Activated CD4-positive, alpha-beta T cell treated with anti-CD3 and anti-CD28 coated beads, Interleukin-2, amount 50 U/mL, for 4 hours (primary cell): Measurements from ENCODE around the gene GALNT10.

Experiments
- DNase-seq, 2 experiments: peaks; one replicate each; pipeline ENCODE4 v3.0.0-alpha.2; 2020

Gene GALNT10

DNA sequence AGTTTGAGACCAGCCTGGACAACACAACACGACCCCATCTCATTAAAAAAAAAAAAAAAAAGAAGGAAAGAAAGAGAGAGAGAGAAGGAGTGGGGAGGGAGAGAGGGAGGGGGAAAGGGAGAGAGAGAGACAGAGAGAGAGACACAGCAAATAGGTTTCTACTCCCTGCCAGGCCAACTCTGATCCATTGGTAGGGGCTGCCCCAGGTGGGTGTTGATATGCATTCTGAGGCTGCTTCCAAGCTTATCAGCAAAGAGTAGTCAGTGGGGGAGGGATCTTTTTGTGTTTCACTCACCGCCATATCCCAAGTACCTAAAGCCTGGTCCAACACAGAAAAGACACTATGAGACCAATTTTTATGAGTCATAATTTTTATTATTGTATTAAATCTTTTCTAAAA lies 198.3 kb downstream of the GALNT10 start:
- DNase-seq = no peak

DNA sequence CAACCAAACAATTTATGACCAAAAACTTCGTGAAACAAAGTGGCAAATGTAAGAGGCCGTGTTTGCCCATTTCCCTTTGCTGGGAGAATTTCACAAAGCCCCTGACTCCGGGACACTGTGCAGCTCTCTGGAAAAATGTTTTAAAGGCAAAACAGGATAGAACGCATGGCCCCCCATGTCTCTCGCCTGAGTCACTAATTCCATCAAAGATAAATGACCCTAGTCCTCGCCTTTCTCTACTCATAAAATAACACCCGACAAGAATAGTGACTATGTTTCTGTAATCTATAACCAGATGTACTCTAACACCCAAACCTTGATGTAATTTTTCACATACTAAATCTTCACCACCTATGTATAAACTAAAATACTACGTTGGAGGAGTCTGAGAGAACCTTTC lies 199.6 kb downstream of the GALNT10 start:
- no peak for DNase-seq

GRCh38 chr5:154390746-154391359 lies 200.3 kb downstream of the GALNT10 start:
- no peak for DNase-seq

- no peak for DNase-seq
Observed at GRCh38 chr5:154391788-154392187, 201.3 kb downstream of the GALNT10 start.

DNA sequence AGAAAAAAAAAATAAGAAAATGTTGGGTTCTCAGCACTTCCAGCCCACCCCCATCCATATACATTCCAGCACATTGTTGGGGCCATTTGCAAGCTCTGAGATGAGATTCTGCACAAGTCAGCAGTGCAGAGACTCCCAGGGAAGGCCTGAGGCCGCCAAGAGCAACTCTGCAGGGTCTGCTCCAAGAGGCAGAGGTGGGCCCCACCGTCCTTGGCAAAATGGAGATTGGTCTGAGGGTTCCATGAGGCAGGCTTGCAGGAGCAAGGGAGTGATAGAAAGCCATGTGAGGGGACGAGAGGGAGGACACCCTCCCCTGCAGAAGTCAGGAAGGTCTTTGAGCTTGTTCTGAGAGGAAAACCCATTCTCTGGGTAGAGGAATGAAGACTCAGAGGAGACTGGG lies 203.3 kb downstream of the GALNT10 start:
- no peak for DNase-seq

DNA sequence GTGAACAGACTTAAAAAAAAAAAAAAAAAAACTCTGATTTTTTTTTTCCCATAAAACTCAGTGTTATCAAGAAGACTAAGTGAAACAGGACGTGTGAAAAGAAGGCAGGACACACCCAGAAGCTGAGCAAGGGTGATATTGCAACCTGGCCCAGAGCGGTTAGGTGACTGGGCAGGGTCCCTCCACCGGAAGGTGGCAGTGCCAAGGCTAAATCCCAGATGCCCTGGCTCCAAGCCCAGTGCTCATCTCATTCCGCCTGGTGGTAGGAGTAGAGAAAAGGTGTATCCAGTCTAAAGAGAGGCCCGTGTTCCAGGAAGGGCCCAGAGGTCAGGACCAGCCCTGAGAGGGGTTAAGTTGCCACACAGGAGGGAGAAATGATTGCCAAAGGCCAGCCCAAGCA lies 203.8 kb downstream of the GALNT10 start:
- no peak for DNase-seq

- DNase-seq = no peak
Observed at GRCh38 chr5:154395407-154396106, 205.0 kb downstream of the GALNT10 start.

- no peak for DNase-seq
Observed at GRCh38 chr5:154396128-154396527, 205.6 kb downstream of the GALNT10 start.

GRCh38 chr5:154397652-154398406 lies 207.3 kb downstream of the GALNT10 start:
- DNase-seq = no peak

DNA sequence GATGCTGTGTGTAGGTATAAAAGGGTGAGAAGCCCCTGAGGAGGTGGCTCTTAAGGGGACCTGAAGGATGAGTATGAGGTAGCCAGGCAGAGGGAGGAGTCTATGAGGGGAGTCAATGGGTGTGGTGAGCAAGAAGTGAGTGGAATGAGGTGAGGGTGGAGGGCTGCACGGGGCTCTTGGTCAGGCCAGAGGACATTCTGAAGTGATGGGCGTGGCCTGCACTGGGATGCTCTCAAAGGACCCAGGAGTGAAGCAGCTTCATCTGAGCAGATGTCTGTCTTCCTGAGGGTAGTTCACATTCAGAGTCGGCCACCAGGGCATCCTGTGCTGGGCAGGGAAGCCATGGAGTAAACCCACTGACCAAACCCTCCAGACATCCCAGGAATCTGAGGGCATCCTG lies 210.1 kb downstream of the GALNT10 start:
- DNase-seq = no peak

DNA sequence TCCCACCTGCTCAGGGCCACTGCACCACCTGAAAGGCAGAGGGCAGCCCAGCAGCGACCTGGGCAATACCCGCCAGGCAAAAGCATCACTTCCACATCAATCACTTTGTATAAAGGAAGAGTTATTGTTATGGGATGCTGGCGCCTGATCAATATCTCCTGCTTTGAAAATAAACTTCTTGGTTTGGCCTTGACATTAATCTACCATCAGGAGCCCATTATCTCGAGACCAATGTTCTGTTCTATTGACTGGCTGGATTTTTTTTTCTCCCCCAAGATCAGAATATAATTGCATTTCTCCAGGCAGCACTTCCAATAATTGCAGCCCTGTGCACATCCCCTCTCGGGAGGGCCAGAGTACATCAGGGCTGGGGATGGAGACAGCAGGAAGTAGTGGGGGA lies 210.8 kb downstream of the GALNT10 start:
- DNase-seq = no peak

DNA sequence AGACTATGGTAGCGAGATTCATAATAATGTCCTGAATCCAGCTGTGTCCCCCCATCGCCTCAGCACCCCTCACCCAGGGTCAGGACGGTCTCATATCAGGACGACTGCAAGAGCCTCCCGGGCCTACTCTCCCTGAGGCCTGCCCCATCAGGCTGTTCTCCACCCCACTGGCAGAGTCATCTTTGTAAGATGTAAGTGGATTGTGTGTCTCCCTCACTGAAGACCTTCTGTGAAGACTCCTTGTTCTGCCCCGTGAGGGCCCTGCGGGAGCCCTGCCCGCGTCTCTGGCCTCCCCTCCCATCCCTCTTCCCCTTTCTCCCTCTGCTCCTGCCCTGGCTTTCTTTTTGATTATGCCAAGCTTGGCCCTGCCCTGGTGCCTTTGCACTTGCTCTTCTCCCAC lies 211.4 kb downstream of the GALNT10 start:
- no peak for DNase-seq

DNA sequence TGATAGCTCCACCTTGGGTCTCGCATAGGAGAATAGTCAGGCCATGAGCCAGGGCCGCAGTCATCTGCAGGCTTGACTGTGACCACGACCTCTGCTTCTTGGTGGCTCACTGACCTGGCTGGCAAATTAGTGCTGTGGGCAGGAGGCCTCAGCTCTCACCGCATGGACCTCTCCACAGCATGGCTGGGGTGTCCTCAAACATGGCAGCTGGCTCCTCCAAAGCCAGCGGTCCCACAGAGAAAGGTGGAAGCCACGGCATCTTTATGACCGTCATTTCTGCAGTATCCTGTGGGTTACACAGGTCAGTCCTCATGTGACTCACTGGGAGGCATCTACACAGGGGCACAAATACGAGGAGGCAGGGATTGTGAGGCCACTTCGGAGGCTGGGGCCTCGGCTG lies 212.1 kb downstream of the GALNT10 start:
- DNase-seq = no peak

GRCh38 chr5:154403234-154403633 lies 212.7 kb downstream of the GALNT10 start:
- no peak for DNase-seq

- DNase-seq = no peak
Observed at GRCh38 chr5:154403776-154404387, 213.3 kb downstream of the GALNT10 start.

DNA sequence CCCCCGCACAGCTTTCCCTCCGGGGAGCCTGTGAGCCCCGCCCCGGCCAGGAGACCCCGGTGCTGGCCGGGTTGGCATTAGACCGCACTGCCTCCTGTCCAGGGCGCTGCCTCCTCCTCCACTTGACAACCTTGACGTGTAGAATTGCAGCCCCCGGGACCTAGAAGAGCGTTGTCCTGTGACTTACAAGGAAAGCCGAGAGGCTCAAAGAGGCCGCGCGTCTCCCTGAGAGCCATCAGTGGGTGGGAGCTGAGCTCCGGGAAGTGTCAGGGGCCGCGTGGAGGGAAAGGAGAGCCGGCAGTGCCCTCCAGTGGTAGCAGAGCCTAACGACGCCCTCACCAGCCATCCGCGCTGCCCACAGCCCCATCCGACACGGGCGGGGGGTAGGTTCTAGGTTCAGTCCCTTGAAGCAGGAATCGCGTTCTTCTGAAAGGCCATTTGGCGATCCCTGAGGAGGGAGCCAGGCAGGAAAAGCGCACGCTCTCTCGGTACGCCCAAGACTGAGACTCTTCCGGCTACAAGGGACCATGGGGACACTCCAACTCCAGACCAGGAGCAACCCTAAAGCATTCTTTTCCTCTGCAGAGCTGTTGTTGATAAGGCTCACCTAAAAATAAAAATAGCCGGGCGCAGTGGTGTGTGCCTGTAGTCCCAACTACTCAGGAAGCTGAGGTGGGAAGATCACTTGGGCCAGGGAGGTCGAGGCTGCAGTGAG lies 214.7 kb downstream of the GALNT10 start:
- DNase-seq = peak; percentile 62 to 64

DNA sequence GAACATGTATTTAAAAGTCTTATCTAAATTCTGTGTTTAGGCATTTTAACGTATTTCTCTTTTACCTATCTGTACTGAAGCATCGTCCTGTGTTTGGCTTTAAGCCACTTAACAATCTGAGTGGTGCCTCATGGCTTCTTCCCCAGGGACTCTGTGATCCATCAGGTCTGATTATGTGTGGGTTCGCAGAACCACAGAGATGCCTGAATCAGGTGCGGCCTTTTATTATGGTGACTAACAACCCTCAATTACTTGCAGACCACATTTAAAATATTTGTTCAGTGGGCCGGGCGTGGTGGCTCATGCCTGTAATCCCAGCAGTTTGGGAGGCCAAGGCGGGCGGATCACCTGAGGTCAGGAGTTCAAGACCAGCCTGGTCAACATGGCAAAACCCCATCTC lies 215.7 kb downstream of the GALNT10 start:
- no peak for DNase-seq

DNA sequence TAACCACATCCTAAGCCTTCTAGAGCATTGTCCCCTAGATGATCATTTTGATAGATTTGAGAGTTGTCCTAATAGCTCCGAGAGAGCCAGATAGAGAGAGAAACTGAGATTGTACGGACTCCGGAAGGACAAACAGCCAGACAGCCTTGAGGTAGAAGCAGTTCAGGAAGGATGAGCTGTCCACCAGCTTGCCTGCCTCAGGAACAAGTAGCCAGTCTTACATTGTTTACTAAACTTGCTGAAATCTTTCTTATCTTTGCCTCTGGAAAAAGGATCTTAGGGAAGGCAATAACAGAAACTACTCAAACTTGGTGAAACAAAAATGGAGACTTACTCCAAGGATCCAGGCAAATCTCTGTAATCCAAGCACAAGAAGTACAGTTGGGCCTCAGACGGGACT lies 216.3 kb downstream of the GALNT10 start:
- DNase-seq = no peak

- DNase-seq = no peak
Observed at GRCh38 chr5:154408811-154409210, 218.3 kb downstream of the GALNT10 start.

- DNase-seq = no peak
Observed at GRCh38 chr5:154409230-154409840, 218.8 kb downstream of the GALNT10 start.

GRCh38 chr5:154410008-154410407 lies 219.5 kb downstream of the GALNT10 start:
- DNase-seq = no peak

GRCh38 chr5:154410786-154411185 lies 220.3 kb downstream of the GALNT10 start:
- no peak for DNase-seq

DNA sequence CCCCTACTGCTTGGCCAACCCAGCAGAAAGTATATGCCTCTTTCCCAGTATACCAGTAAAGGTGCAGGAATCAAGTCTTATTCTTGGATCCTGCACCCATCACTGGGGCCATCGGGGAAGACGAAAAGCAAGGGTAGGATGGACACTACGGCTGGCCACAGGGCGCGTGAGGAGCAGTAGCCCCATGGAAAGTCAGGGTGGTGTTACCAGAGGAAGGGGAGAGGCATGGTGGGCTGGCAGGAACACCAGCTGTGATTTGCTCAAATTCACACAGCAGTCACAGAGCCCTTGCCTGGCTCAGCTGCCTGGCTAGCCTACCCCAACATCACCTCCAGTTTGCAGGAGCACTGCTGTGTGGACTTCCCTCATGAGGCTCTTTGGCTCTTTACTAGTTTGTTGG lies 220.8 kb downstream of the GALNT10 start:
- DNase-seq = no peak
